GM20000 (cell line): ENCODE results near the gene MAP1S.

Experiments
- DNase-seq: peaks from one replicate; pipeline ENCODE4 v3.0.0; 2012; ENCODE audit warnings: low spot score
- CTCF ChIP-seq: IDR thresholded peaks from 2 replicates; pipeline ENCODE4 v1.5.1; 2012; ENCODE audit warnings: mild to moderate bottlenecking, control low read depth; ENCODE audit errors: extremely low read depth, missing control alignments

Gene MAP1S

GRCh38 chr19:17726964-17727773, 7.9 kb downstream of the MAP1S start:
- TF ChIP-seq CTCF = no peak

GRCh38 chr19:17727843-17728242, 8.6 kb downstream of the MAP1S start:
- no peak for TF ChIP-seq CTCF
- DNase-seq = no peak

More at GRCh38 chr19:17726964-17727773, 7.9 kb downstream of the MAP1S start:
- DNase-seq = no peak

- no peak for DNase-seq
- TF ChIP-seq CTCF = no peak
These were observed 13.8 kb downstream of the MAP1S start for GRCh38 chr19:17733127-17733526.

- TF ChIP-seq CTCF = no peak
- no peak for DNase-seq
These were observed 14.9 kb downstream of the MAP1S start for GRCh38 chr19:17734146-17734545.

GRCh38 chr19:17735410-17735809, 16.1 kb downstream of the MAP1S start:
- no peak for TF ChIP-seq CTCF
- DNase-seq = no peak

GRCh38 chr19:17737690-17738153, 18.4 kb downstream of the MAP1S start:
- no peak for DNase-seq
- TF ChIP-seq CTCF = no peak

- peak; percentile 73 for DNase-seq
- no peak for TF ChIP-seq CTCF
These were observed 20.0 kb downstream of the MAP1S start for GRCh38 chr19:17739121-17739875.
